Fibroblast of lung (primary cell): ENCODE results near the gene DGLUCY.

Experiments
- CTCF ChIP-seq, 2 donors: IDR thresholded peaks in 1 of 2; conservative IDR thresholded peaks in 1 of 2; 1 replicate in 1 of 2; 2 replicates in 1 of 2; pipeline ENCODE4 v1.5.1; 2011 to 2012; ENCODE audit warnings: low read length in 2 of 2, control low read depth in 1 of 2, inconsistent platforms in 1 of 2, low read depth in 1 of 2, mild to moderate bottlenecking in 1 of 2
- EZH2 ChIP-seq: IDR thresholded peaks from 2 replicates; pipeline ENCODE4 v1.5.1; 2012; ENCODE audit warnings: low read length, control low read depth, mild to moderate bottlenecking; ENCODE audit errors: missing control alignments

- TF ChIP-seq CTCF (conservative IDR thresholded peaks at IDR 0.05 in 1 of 2, IDR thresholded peaks at IDR 0.05 in 1 of 2; ENCODE audit: low read depth in 1 of 2, low read length in 2 of 2): no peak
- no peak for TF ChIP-seq EZH2
Measured at GRCh38 chr14:91125271-91125660, 11.4 kb downstream of the DGLUCY start.
